KMS-11 (cell line): ENCODE results near the gene DYNC2I2.

Experiments used
- H2AFZ ChIP-seq: fragments of 200-600 bp; sonication (generic); 2 replicates; pipeline ENCODE4 v1.6.1; 2016; ENCODE audit warnings: antibody characterized with exemption, mixed run types, low read depth
- H3K27ac ChIP-seq: fragments of 200-600 bp; sonication (generic); 2 replicates; pipeline ENCODE4 v1.6.1; 2016; ENCODE audit warnings: mild to moderate bottlenecking, mixed run types
- H3K27me3 ChIP-seq: fragments of 200-600 bp; sonication (generic); 2 replicates; pipeline ENCODE4 v1.6.1; 2017; ENCODE audit warnings: mild to moderate bottlenecking, low read depth, mixed run types, moderate library complexity; ENCODE audit not compliant: insufficient read depth
- H3K36me3 ChIP-seq: fragments of 200-600 bp; sonication (generic); 2 replicates; pipeline ENCODE4 v1.6.1; 2017; ENCODE audit warnings: mild to moderate bottlenecking, mixed run types; ENCODE audit not compliant: insufficient read depth
- H3K4me1 ChIP-seq: fragments of 200-600 bp; sonication (generic); 2 replicates; pipeline ENCODE4 v1.6.1; 2016; ENCODE audit warnings: mild to moderate bottlenecking, low read depth, mixed run types; ENCODE audit not compliant: poor library complexity, severe bottlenecking
- H3K4me2 ChIP-seq: fragments of 200-600 bp; sonication (generic); 2 replicates; pipeline ENCODE4 v1.7.0; 2016; ENCODE audit warnings: mild to moderate bottlenecking, mixed run types
- H3K4me3 ChIP-seq: fragments of 200-600 bp; sonication (generic); IDR thresholded peaks from 2 replicates; pipeline ENCODE4 v1.6.1; 2017; ENCODE audit warnings: low read depth, low read length, mixed read lengths; ENCODE audit not compliant: insufficient read depth
- H3K79me2 ChIP-seq: fragments of 200-600 bp; sonication (generic); 2 replicates; pipeline ENCODE4 v1.6.1; 2016; ENCODE audit warnings: low read depth, mixed run types; ENCODE audit not compliant: insufficient read depth
- H3K9ac ChIP-seq: fragments of 200-600 bp; sonication (generic); 2 replicates; pipeline ENCODE4 v1.6.1; 2016; ENCODE audit warnings: mild to moderate bottlenecking, mixed run types
- H4K20me1 ChIP-seq: fragments of 200-600 bp; sonication (generic); 2 replicates; pipeline ENCODE4 v1.6.1; 2016; ENCODE audit warnings: mild to moderate bottlenecking, mixed run types; ENCODE audit not compliant: insufficient read depth
- CTCF ChIP-seq: fragments of 200-600 bp; sonication (generic); conservative IDR thresholded peaks from 2 replicates; pipeline ENCODE4 v1.6.1; 2017; ENCODE audit warnings: low read depth, mild to moderate bottlenecking, antibody characterized with exemption, low read length, moderate library complexity, mixed read lengths

DYNC2I2 gene

GRCh38 chr9:128633057-128633456, 23.6 kb downstream of the DYNC2I2 start:
- H3K27me3 ChIP-seq: no peaks in the 10 kb centered on the region
- no peak overlapping the region for H3K4me3 ChIP-seq
- H3K4me2 ChIP-seq: no peak overlapping the region
- no peaks in the 10 kb centered on the region for H3K36me3 ChIP-seq
- no peaks in the 10 kb centered on the region for H3K79me2 ChIP-seq
- no peak overlapping the region for H3K27ac ChIP-seq
- H4K20me1 ChIP-seq: no peaks in the 10 kb centered on the region
- no peak for TF ChIP-seq CTCF
- peaks cover 7% of the 10 kb centered on the region for H3K4me1 ChIP-seq
- H2AFZ ChIP-seq: no peak overlapping the region
- no peak overlapping the region for H3K9ac ChIP-seq

GRCh38 chr9:128632486-128632885, 24.2 kb downstream of the DYNC2I2 start:
- TF ChIP-seq CTCF: no peak
- no peaks in the 10 kb centered on the region for H3K36me3 ChIP-seq

GRCh38 chr9:128632066-128632465, 24.6 kb downstream of the DYNC2I2 start:
- Histone ChIP-seq H4K20me1 (no peaks in the 10 kb centered on the region), H3K4me1 (no peaks in the 10 kb centered on the region), H3K79me2 (no peaks in the 10 kb centered on the region), H3K4me3 (no peak overlapping the region), H3K27me3 (no peaks in the 10 kb centered on the region), H3K36me3 (no peaks in the 10 kb centered on the region), H3K4me2 (no peak overlapping the region), H3K27ac (no peak overlapping the region), H2AFZ (no peak overlapping the region), H3K9ac (no peak overlapping the region)
- no peak for TF ChIP-seq CTCF

More at GRCh38 chr9:128632486-128632885, 24.2 kb downstream of the DYNC2I2 start:
- H3K79me2 ChIP-seq: no peaks in the 10 kb centered on the region
- H4K20me1 ChIP-seq: no peaks in the 10 kb centered on the region
- no peak overlapping the region for H2AFZ ChIP-seq
- no peaks in the 10 kb centered on the region for H3K27me3 ChIP-seq
- no peak overlapping the region for H3K4me2 ChIP-seq
- peaks cover 1% of the 10 kb centered on the region for H3K4me1 ChIP-seq
- no peak overlapping the region for H3K4me3 ChIP-seq
- no peak overlapping the region for H3K27ac ChIP-seq
- no peak overlapping the region for H3K9ac ChIP-seq

GRCh38 chr9:128631636-128632035, 25.0 kb downstream of the DYNC2I2 start:
- no peaks in the 10 kb centered on the region for H3K4me1 ChIP-seq
- H4K20me1 ChIP-seq: no peaks in the 10 kb centered on the region
- H3K36me3 ChIP-seq: no peaks in the 10 kb centered on the region
- no peak for TF ChIP-seq CTCF
- no peaks in the 10 kb centered on the region for H3K27me3 ChIP-seq
- H3K4me3 ChIP-seq: no peak overlapping the region
- H2AFZ ChIP-seq: no peak overlapping the region
- no peak overlapping the region for H3K4me2 ChIP-seq
- H3K9ac ChIP-seq: no peak overlapping the region
- H3K27ac ChIP-seq: no peak overlapping the region
- H3K79me2 ChIP-seq: no peaks in the 10 kb centered on the region
